Measurements from ENCODE around the gene GXYLT1. TPM values are rescaled to one million over a fixed set of nuclear protein-coding genes. Genes with fewer than 3 reads are reported as not detected.

Gene GXYLT1
- polyA plus RNA-seq, 1 donor from 2014 or later: 3.2 TPM

- H3K79me2 ChIP-seq (replicated peaks; ENCODE audit: insufficient read depth, low read length): no peaks in the 10 kb centered on the region
- no peak overlapping the region for H3K9ac ChIP-seq (ENCODE audit: low read length)
- no peak overlapping the region for H3K4me3 ChIP-seq (ENCODE audit: low read length)
- H3K4me2 ChIP-seq (ENCODE audit: low read length): no peak overlapping the region
- no peak overlapping the region for H3K27ac ChIP-seq (ENCODE audit: low read length)
- no peaks in the 10 kb centered on the region for H3F3A ChIP-seq (ENCODE audit: insufficient read depth, low read length, poor library complexity, severe bottlenecking)
- no peaks in the 10 kb centered on the region for H3K36me3 ChIP-seq (ENCODE audit: insufficient read depth, low read length)
- no peak overlapping the region for H2AFZ ChIP-seq (ENCODE audit: low read depth, low read length)
- TF ChIP-seq POLR2AphosphoS5 (IDR thresholded peaks at IDR 0.05) (no peak), EZH2 (IDR thresholded peaks at IDR 0.05; ENCODE audit: borderline replicate concordance, insufficient read depth, low read length, poor library complexity, severe bottlenecking) (no peak), SMC3 (conservative IDR thresholded peaks at IDR 0.05; ENCODE audit: poor library complexity) (no peak)
- TF ChIP-seq, protein P1, sequence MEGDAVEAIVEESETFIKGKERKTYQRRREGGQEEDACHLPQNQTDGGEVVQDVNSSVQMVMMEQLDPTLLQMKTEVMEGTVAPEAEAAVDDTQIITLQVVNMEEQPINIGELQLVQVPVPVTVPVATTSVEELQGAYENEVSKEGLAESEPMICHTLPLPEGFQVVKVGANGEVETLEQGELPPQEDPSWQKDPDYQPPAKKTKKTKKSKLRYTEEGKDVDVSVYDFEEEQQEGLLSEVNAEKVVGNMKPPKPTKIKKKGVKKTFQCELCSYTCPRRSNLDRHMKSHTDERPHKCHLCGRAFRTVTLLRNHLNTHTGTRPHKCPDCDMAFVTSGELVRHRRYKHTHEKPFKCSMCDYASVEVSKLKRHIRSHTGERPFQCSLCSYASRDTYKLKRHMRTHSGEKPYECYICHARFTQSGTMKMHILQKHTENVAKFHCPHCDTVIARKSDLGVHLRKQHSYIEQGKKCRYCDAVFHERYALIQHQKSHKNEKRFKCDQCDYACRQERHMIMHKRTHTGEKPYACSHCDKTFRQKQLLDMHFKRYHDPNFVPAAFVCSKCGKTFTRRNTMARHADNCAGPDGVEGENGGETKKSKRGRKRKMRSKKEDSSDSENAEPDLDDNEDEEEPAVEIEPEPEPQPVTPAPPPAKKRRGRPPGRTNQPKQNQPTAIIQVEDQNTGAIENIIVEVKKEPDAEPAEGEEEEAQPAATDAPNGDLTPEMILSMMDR (IDR thresholded peaks at IDR 0.05; ENCODE audit: poor library complexity, severe bottlenecking): no peak
- no peaks in the 10 kb centered on the region for H4K20me1 ChIP-seq (ENCODE audit: insufficient read depth)
- no peaks in the 10 kb centered on the region for H3K9me2 ChIP-seq (ENCODE audit: insufficient read depth, low read length)
- H3K27me3 ChIP-seq (ENCODE audit: insufficient read depth, low read depth, low read length): no peaks in the 10 kb centered on the region
- H3K9me3 ChIP-seq (ENCODE audit: low read length): no peaks in the 10 kb centered on the region
These were observed 53.8 kb downstream of the GXYLT1 start for GRCh38 chr12:42090899-42091298.

GRCh38 chr12:42086031-42086430 lies 58.6 kb downstream of the GXYLT1 start:
- Histone ChIP-seq H3F3A (ENCODE audit: insufficient read depth, low read length, poor library complexity, severe bottlenecking) (no peaks in the 10 kb centered on the region), H3K9me3 (ENCODE audit: low read length) (no peaks in the 10 kb centered on the region), H3K36me3 (ENCODE audit: insufficient read depth, low read length) (no peaks in the 10 kb centered on the region), H3K4me3 (ENCODE audit: low read length) (no peak overlapping the region), H3K79me2 (replicated peaks; ENCODE audit: insufficient read depth, low read length) (no peaks in the 10 kb centered on the region), H3K27me3 (ENCODE audit: insufficient read depth, low read depth, low read length) (no peaks in the 10 kb centered on the region), H3K9ac (ENCODE audit: low read length) (no peak overlapping the region), H4K20me1 (ENCODE audit: insufficient read depth) (no peaks in the 10 kb centered on the region), H3K27ac (ENCODE audit: low read length) (no peak overlapping the region), H3K4me2 (ENCODE audit: low read length) (no peak overlapping the region), H2AFZ (ENCODE audit: low read depth, low read length) (no peak overlapping the region), H3K9me2 (ENCODE audit: insufficient read depth, low read length) (no peaks in the 10 kb centered on the region)
- TF ChIP-seq MXI1 (conservative IDR thresholded peaks at IDR 0.05; ENCODE audit: poor library complexity, severe bottlenecking) (no peak), TAF1 (IDR thresholded peaks at IDR 0.05; ENCODE audit: low read depth) (no peak), SMC3 (conservative IDR thresholded peaks at IDR 0.05; ENCODE audit: poor library complexity) (no peak), POLR2AphosphoS5 (IDR thresholded peaks at IDR 0.05) (no peak), RAD21 (conservative IDR thresholded peaks at IDR 0.05) (no peak), EP300 (conservative IDR thresholded peaks at IDR 0.05; ENCODE audit: poor library complexity, severe bottlenecking) (no peak), EZH2 (IDR thresholded peaks at IDR 0.05; ENCODE audit: borderline replicate concordance, insufficient read depth, low read length, poor library complexity, severe bottlenecking) (no peak)
- TF ChIP-seq, protein P2, sequence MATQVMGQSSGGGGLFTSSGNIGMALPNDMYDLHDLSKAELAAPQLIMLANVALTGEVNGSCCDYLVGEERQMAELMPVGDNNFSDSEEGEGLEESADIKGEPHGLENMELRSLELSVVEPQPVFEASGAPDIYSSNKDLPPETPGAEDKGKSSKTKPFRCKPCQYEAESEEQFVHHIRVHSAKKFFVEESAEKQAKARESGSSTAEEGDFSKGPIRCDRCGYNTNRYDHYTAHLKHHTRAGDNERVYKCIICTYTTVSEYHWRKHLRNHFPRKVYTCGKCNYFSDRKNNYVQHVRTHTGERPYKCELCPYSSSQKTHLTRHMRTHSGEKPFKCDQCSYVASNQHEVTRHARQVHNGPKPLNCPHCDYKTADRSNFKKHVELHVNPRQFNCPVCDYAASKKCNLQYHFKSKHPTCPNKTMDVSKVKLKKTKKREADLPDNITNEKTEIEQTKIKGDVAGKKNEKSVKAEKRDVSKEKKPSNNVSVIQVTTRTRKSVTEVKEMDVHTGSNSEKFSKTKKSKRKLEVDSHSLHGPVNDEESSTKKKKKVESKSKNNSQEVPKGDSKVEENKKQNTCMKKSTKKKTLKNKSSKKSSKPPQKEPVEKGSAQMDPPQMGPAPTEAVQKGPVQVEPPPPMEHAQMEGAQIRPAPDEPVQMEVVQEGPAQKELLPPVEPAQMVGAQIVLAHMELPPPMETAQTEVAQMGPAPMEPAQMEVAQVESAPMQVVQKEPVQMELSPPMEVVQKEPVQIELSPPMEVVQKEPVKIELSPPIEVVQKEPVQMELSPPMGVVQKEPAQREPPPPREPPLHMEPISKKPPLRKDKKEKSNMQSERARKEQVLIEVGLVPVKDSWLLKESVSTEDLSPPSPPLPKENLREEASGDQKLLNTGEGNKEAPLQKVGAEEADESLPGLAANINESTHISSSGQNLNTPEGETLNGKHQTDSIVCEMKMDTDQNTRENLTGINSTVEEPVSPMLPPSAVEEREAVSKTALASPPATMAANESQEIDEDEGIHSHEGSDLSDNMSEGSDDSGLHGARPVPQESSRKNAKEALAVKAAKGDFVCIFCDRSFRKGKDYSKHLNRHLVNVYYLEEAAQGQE (IDR thresholded peaks at IDR 0.05; ENCODE audit: borderline replicate concordance): no peak
- TF ChIP-seq, protein P1 (IDR thresholded peaks at IDR 0.05; ENCODE audit: poor library complexity, severe bottlenecking): no peak
